HG03342 (cell line): ENCODE data around the gene NEMP2.
A peak's percentile ranks its signal among the peaks of the same experiment; 100 is the strongest.

Experiments used
- ATAC-seq: cut with Tn5 transposase; IDR thresholded peaks from one replicate; pipeline ENCODE4 v1.9.1; 2021; ENCODE audit warnings: mild to moderate bottlenecking, moderate library complexity; ENCODE audit not compliant: unreplicated experiment

NEMP2 gene

DNA sequence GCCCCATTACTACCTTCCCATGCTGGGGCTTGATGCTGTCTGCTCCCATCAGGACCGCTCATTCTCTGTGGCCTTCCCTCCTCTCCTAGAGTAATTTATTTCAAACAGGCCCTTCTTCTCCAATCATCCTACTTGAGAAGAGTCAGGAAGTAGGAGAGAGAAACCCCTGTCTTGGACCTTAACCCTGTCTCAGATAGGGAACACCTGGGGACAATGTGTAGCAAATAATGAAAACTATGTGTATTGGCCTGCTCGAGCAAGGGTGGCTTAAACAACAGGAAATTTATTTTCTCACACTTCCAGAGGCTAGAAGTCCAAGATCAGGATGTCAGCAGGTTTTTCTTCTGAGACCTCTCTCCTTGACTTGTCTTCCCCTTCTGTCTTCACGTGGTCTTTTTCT lies 26.6 kb upstream of the NEMP2 start:
- no peak for ATAC-seq

GRCh38 chr2:190554357-190555006 lies 20.0 kb upstream of the NEMP2 start:
- ATAC-seq: no peak

DNA sequence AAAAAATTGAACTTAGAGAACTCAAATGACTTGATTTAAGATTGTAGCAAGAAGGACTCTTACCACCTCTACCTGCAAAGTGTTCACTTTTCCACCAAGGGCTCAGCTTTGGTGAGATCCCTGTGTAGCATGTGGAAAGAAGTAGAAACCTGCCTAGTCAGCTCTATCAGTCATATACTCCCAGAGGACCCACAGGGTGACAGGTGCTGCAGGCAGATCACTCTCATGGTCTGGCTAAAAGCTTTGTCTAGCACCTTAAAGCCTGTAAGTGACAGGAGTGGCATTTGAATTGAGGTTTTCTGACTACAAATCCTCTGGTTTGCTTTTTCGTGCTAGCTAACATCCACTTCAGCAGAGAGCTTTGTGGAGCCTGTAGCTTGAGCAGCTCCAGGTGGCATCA lies 18.7 kb upstream of the NEMP2 start:
- no peak for ATAC-seq

- ATAC-seq: peak; percentile 89
Observed at GRCh38 chr2:190551928-190552327, 17.4 kb upstream of the NEMP2 start.

DNA sequence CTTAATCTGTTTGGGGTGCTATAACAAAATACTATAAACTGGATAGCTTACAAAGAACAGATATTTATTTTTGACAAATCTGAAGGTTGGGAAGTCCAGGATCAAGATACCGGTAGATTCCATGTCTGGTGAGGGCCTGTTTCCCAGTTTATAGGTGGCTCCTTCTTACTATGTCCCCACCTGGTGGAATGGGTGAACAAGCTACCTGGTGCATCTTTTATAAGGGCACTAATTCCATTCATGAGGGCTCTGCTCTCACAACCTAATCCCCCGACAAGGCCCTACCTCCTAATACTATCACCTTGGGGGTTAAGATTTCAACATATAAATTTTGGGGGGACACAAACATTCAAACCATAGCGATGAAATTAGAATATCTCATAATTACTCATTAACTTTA lies 15.6 kb upstream of the NEMP2 start:
- no peak for ATAC-seq

DNA sequence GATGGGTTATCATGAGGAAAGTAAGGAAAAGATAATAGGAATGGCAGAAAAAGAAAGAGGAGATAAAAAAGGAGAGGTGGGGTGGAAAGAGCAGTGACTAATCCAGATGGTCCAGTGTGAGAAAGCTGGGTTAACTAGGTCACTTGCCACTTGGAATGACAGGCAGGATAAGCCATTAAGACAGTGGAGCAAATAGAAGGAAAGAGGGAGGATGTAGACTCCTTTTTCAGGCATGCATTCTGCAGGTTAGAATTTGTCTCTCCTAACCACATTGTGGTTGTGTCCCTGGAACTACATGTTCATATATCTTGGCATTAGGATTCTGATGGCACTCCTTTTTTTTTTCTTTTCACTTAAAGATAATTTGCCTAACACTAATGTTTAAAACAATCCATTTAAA lies 13.4 kb upstream of the NEMP2 start:
- no peak for ATAC-seq

GRCh38 chr2:190546734-190547133 lies 12.2 kb upstream of the NEMP2 start:
- no peak for ATAC-seq

DNA sequence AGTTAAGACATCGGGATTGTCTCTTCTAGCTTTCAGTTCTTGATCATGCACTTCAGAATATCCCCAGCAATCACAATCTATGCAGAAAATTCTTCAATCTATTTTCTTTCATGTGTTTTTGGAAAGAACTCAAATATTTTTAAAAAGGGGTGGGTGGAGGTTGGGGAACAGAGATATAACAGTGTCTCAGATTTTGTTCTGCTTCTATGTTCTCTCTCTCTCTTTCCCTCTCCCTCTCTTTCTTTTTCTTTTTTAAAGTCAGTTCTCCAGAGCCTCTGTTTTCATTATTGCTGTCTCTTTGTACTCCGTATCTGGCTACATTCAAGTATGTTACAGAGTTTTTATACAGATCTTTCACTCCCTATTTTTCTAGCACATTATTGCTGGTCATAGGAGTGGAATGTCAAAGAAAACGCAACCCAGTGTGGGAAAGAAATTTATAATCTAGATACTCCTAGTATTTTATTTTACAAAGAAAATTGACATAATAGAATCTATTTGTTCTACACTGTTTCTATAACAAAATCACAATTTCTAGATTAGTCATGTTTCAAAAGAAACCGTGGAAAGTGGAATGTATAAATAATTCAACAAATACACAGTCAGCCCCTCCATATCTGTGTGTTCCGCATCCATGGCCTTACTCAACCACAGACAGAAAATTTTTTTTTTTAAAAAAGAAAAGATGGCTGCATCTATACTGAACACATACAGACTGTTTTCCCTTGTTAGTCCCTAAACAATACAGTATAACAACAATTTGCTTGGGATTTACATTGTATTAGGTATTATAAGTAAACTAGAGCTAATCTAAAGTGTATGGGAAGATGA lies 11.2 kb upstream of the NEMP2 start:
- no peak for ATAC-seq

DNA sequence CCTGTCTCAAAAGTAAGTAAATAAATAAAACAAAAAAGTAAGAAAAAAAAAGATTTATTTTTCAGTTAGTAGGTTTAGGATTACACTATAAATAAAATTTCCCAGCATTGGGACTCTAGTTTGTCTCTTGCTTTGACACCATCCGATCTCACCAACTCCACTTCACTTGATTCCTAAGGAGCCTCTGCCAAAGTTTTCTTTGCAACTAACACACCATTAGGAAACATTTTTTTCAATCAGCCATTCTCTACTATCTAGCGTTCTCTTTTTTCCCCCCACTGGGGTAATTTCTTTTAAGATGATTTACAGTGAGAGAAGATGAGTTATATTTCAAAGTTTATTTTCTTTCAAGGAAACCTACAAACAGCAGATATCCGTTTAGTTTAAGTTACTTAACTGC lies 10.6 kb upstream of the NEMP2 start:
- no peak for ATAC-seq

GRCh38 chr2:190540048-190540447 lies 5.5 kb upstream of the NEMP2 start:
- ATAC-seq: no peak

DNA sequence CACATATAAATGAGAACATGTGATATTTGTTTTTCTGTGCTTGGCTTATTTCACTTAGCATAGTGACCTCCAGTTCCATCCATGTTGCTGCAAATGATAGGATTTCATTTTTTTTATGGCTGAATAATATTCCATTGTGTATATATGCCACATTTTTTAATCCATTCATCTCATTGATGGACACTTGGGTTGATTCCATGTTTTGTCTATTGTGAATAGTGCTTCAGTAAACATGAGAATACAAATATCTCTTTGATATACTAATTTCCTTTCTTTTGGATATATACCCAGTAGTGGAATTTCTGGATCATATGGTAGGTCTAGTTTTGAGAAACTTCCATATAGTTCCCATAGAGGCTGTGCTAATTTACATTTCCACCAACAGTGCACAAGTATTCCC lies 3.7 kb upstream of the NEMP2 start:
- no peak for ATAC-seq

- ATAC-seq: no peak
Observed at GRCh38 chr2:190537765-190538164, 3.2 kb upstream of the NEMP2 start.

GRCh38 chr2:190535586-190535985 lies 1.1 kb upstream of the NEMP2 start:
- no peak for ATAC-seq

GRCh38 chr2:190535121-190535439 lies 558 bp upstream of the NEMP2 start:
- ATAC-seq: peak; percentile 0

DNA sequence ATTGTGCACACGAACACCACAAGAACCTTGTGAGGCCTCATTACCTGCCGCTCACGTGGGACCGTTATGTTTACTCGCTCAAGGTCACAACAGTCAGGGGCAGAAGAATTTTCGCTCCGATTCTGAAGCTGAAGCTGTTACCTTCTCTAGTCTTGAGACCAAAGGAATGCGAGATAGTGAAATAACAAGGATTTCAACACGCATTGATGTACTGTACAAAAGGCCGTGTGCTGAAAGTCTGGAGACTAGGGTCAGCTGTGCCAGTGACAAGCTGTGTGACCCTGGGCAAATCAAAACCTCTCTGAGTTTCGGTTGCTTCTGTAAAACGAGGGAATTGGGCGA lies 583 bp downstream of the NEMP2 start:
- peak; percentile 22 for ATAC-seq

- no peak for ATAC-seq
Observed at GRCh38 chr2:190533175-190533967, 1.2 kb downstream of the NEMP2 start.

DNA sequence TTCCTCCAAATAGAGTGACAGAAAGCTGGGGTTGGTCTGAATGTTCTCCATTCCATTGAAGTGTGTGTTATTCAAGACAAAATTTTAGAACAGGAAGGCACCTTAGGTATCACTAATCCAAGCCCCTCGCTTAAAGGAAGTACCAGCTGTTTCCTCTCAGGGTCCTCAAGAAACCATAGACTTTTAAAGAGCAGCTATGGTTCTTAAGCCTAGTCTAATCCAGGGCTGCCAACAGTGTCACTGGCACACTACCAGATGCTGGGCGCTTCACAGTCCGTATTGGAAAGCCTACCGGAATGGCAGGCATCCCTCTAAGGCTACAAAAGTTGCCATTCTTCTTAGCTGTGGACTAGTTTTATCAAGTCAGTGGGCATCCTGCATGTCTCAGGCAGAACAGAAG lies 1.9 kb downstream of the NEMP2 start:
- no peak for ATAC-seq

- no peak for ATAC-seq
Observed at GRCh38 chr2:190530248-190530900, 4.1 kb downstream of the NEMP2 start.

DNA sequence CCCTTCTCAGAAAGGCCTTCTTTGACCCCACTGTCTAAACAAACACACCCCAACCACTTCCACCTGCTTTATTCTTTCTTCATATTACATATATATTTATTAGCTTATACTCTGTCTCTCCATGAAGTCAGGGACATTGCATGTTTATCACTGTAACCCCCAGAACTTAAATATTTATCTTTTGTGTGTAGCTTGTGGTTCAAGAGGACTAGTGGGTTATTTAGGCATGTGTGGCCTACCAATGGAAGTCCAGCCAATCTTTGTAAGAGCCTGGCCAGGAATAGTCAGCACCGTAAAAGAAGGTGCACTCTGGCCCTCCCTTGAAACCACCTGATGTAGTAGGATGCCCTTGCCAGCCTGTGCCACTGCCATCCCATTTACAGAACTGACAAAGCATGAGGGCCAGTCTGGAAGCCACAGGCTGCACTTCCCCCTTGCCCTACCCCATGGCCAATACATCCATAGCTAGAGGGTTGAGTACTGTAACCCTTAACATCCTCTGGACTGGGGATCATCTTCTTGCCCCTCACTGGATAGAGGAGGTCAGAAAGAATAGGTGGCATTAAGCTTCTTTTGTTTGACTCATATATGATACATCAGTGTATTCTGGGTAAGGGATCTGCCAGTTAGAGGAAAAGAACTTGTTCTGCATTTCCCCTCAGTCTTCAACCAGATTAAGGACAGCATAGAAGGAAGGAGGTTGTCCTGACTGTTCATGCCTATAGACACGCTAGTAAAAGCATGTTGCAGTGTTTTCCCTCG lies 4.9 kb downstream of the NEMP2 start:
- ATAC-seq: no peak

DNA sequence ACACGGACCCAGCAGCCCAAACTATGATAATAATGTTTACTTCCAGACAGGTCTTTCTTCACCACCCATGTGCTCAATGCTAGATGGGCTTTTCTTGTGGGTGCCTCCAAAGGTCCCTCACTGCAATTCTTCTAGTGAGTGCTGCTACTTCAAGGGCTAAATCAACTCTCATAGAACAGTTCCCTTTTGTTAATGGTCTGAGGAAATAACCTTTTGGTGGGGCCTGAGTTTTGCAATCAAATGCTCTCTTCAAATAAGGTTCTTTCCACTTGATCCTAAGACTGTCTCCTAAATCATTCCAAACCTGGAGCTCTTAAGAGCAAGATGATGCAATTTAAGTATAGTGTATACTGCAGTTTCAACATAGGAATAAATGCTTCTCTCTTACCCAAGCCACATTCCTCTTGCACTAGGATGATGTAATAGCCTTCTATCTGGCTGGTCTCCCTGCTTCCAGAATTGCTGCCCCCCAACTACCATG lies 6.0 kb downstream of the NEMP2 start:
- no peak for ATAC-seq

DNA sequence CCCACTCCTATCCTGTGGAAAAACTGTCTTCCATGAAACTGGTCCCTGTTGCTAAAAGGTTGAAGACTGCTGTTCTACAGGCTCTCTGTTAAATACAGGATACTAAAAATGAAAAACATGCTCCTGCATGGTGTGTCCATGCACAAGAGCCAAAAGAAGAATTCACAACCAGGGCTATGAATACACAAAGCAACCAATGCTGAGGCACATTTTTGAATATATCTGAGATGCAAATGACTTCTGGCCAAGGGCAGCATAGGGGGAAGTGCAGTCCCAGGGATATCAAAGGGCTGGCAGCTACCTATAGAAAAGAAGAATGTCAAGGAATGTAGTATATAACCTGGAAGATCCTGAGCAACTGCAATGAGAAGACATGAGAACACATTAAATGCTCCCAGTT lies 6.6 kb downstream of the NEMP2 start:
- no peak for ATAC-seq
